Lower leg skin (tissue), 3 donors: Measurements from ENCODE around the gene ZFP36L1.

Experiments used
- POLR2A ChIP-seq, 2 donors: fragments of 450-650 bp; IDR thresholded peaks; one replicate each; pipeline ENCODE4 v1.6.1; 2016 to 2017; ENCODE audit warnings: antibody characterized with exemption in 2 of 2, mild to moderate bottlenecking in 1 of 2, moderate library complexity in 1 of 2
- TF ChIP-seq, protein P1 (sequence below), 3 donors: fragments of 450-650 bp; IDR thresholded peaks; one replicate each; pipeline ENCODE4 v1.5.1; 2016; ENCODE audit warnings: antibody characterized with exemption in 3 of 3, mild to moderate bottlenecking in 3 of 3, moderate library complexity in 2 of 3

DNA sequence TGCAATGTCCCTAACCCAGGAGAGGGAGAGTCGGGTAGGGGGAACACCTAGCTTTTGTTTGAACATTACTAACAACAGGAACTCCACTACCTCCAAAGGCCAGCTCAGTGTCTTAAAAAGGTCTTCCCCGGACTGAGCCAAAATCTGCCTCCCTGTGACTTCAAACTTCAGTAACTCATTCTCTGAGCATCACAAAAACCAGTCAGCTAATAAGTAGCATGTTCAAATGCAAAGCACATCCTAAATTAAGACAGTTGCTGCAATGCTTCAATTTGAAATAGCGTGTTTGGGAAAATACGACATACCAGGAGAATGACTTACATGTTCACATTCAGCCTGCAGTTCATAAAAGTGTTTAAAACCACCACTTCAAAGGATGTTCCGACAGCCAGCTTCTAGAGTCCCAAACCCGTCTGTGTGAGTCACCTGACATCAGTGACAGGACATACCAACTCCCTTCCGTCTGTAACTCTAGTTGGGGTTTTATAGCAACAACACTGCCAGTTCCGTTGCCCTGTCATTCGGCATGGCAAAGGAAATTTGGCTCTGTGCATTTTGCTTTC is 13.0 kb downstream of the ZFP36L1 start:
- TF ChIP-seq, protein P1, sequence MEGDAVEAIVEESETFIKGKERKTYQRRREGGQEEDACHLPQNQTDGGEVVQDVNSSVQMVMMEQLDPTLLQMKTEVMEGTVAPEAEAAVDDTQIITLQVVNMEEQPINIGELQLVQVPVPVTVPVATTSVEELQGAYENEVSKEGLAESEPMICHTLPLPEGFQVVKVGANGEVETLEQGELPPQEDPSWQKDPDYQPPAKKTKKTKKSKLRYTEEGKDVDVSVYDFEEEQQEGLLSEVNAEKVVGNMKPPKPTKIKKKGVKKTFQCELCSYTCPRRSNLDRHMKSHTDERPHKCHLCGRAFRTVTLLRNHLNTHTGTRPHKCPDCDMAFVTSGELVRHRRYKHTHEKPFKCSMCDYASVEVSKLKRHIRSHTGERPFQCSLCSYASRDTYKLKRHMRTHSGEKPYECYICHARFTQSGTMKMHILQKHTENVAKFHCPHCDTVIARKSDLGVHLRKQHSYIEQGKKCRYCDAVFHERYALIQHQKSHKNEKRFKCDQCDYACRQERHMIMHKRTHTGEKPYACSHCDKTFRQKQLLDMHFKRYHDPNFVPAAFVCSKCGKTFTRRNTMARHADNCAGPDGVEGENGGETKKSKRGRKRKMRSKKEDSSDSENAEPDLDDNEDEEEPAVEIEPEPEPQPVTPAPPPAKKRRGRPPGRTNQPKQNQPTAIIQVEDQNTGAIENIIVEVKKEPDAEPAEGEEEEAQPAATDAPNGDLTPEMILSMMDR (IDR thresholded peaks at IDR 0.05), result no peak
- TF ChIP-seq POLR2A (IDR thresholded peaks at IDR 0.05), result no peak
